Left colon (tissue), 2 donors: ENCODE data around the gene RAPGEF4. TPM values are rescaled to one million over a fixed set of nuclear protein-coding genes. Genes with fewer than 3 reads are reported as not detected.
A peak's percentile ranks its signal among the peaks of the same experiment; 100 is the strongest.

Experiments used
- ATAC-seq: fragments of 200-7000 bp; cut with Tn5 transposase; one replicate; pipeline ENCODE4 v1.9.1; 2020; ENCODE audit warnings: mild to moderate bottlenecking, moderate library complexity
- DNase-seq, 2 donors: peaks; one replicate each; pipeline ENCODE4 v3.0.0-alpha.2; 2020
- intact Hi-C, 2 donors: fragments of 100-400 bp; cut with DNase I in 1 of 2; cut with micrococcal nuclease in 1 of 2; formaldehyde crosslinking; loops; one replicate each; pipeline versions ENCODE4 v1.11.2 to v1.14.0; 2022; cut with DNase I, micrococcal nuclease
- total RNA-seq, 2 donors: library from RNA; stranded (reverse); fragmentation: NEBNext Ultra II Directional; extraction: Animal tissue kit (Norgen Biotek cat#: 25700); gene quantifications; one replicate each; pipeline ENCODE4 v1.2.1, GENCODE V29; 2021
- donor health status: DM: no; HTN: no; CAD: no.
- donor health status: DM: yes; HTN: yes; CAD: no.

RAPGEF4 gene
- total RNA-seq, 2 donors from 2014 or later: 1.2 to 2.3 TPM

DNA sequence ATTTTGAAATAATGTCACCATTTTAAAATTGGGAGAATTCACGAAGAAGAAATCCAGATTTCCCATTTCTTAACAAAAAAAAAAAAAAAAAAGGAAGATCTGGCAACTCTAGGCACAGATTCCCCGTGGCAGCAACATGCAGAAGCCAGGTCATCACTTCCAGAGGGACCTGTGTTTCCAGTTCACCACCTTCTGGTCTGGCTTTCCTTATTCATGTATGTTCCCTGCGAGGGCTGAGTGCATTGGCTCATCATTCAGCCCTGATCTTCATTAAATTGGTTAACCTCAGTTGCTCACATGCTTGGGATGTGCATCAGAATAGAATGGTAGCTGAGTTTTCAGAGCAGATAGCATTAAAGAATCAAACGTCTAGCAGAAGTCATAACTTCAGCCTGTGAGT, 315.0 kb downstream of the RAPGEF4 start:
- intact Hi-C loops: no loop called here
- ATAC-seq: no peak
- no peak for DNase-seq

DNA sequence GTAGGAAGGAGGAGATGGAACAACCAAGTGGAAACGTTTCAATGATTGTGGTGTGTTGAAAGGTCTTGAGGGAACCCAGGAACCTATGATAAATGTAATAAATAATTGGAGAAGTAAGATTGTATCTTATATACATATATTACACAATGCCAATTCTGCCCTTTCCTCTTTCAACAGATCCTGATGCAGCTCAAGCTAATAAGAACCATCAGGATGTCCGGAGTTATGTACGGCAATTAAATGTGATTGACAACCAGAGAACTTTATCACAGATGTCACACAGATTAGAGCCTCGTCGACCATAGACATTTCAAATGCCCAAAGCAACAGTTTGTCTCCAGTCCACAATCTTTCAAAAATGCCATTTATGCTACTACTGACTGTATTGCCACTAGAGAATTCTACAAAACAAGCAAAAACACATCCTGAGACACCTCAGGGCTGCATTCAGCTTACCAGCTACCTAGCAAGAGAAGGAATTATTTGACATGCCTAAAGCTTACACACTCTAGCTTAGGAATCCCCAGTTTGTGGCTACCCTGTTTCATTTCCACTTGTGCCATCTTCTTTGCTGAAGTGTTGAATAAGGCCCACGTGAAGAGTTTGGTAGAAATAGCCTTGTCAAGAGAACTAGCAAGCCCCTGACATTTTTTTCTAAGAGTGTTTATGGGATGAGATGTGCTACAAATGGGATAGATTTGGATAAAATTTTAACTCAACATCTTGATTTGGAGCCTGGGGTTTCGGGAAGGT, 316.0 kb downstream of the RAPGEF4 start:
- no peak for ATAC-seq
- intact Hi-C loops: no loop called here
- no peak for DNase-seq

DNA sequence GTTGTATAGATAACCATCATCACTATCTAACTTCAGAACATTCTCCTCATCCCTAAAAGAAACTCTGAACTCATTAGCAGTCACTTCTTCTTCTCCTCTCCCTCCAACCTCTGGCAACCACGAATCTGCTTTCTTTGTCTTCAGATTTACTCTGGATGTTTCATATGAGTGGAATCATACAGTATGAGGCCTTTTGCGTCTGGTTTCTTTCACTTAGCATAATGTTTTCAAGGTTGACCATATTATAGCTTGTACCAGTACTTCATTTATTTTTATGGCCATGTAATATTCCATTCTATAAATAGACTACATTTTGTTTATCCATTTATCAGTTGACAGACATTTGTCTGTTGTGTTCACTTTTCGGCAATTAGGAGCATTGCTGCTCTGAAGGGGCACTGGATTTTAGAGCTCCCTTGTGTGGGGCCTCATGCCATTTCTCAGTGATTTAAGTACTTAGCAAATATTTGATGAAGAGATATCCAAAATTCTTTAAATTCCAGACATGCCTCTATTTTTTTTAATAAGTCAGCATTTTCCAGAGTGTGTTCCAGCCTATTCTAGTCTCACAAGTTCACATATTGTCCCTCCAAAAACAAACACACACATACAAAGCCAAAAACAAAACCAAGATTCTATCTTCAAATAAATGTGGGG, 317.5 kb downstream of the RAPGEF4 start:
- ATAC-seq (no peak), DNase-seq (no peak)
- intact Hi-C loops: no loop called here

DNA sequence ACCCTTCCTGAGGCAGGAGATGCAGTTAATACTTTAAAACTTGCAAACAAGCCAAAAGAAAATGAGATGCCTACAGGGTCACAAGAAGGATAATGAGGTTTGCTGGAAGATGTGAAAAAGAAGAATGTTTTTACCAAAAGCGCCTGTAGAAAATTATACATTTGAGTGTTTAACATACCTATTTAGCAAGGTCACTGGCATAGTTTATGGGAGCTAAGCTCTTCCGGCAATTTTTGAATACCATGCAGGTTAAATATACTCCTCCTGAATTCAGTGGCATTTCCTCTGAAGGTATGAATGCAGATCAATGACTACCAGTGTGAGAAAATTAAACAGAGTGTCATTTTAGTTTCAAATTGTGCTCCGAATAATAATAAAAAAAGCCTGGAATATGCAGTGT, 318.8 kb downstream of the RAPGEF4 start:
- intact Hi-C loops: no loop called here
- DNase-seq: no peak
- ATAC-seq: no peak

DNA sequence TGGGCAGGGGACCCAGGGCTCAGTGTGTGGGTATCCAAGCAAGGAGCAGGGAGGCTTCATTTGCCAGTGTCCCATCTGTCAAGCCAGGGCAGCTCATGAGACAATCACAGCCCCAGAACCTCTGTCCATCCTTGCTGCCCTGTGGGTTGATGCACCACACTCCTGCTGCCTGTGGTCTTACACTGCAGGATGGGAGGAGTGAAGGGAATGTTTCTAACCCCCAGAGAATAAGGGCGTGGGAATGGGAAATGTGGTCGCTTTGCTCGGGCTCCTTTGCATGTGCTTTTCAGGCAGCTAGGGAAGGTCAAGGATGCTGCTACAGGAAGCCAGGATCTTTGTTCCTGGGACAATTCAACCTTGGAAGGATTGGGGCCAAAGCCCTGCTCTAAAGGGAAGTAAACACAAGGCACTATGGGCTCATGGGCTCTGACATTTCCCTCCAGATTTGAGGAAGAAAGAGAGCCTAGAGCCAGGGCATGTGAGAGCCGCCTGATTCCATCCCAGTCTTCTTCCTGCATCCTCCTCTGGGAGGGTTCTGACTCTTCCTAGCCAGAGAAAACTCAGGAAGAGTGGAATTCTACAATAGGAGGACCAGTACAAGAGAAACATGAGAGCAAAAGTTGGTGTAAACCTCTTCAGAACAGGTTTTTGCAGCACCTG, 321.2 kb downstream of the RAPGEF4 start:
- DNase-seq (no peak), ATAC-seq (no peak)
- intact Hi-C loops: no loop called here

DNA sequence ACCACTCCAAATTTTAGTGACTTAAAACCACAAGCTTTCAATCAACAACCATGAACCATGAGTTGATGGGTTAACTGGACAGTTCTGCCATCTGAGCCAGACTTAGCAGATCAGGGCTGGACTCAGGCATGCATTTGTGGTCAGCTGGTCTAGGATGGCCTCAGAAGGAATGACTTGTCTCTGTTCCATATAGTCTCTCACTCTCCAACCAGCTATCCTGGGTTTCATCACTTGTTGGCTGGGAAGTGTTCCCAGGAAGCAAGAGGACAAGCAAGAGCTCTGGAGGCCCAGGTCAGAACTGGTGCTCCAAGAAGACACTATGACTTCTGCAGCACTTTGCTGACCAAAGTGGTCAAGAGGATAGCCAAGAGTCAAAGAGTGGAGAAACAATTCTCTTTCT, 322.5 kb downstream of the RAPGEF4 start:
- intact Hi-C loops: no loop called here
- no peak for DNase-seq
- no peak for ATAC-seq

DNA sequence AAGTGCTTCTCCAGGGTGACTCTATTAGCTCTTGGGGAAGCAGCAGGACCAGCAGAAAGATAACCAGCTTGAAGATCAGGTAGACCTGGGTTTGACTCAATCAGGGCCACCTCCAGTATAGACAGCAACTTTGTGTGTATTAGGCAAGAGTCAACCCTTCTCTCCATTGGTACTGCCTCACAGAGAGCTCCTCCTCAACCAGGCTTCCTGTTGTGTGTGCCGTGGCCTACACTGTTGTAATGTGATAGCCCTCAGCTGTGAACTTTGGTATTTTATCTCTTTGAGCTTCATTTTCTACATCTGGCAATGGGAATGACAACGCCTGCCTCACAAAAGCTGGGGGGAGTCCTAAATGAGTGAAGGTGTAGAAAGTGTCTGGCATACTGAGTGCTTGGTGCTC, 323.0 kb downstream of the RAPGEF4 start:
- intact Hi-C loops: no loop called here
- DNase-seq: no peak
- no peak for ATAC-seq

DNA sequence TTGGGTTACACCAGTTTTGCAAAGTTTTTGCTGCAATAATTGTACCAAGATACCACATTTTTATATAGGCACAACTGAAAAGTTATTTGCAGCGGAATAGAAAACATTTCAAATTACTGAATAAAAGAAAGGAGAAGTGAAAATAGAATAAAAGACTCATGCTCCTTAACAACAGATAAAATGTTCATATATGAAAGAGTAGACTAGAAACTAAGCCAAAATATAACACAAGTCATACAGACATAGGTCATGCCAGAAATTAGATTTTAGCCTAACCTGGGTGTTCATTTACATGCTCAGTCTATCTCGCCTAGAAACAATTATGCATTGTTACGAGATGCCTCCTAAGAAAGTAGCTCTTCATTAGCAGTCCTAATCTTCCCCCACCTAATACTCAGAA, 323.6 kb downstream of the RAPGEF4 start:
- ATAC-seq (no peak), DNase-seq (no peak)
- intact Hi-C loops: no loop called here

DNA sequence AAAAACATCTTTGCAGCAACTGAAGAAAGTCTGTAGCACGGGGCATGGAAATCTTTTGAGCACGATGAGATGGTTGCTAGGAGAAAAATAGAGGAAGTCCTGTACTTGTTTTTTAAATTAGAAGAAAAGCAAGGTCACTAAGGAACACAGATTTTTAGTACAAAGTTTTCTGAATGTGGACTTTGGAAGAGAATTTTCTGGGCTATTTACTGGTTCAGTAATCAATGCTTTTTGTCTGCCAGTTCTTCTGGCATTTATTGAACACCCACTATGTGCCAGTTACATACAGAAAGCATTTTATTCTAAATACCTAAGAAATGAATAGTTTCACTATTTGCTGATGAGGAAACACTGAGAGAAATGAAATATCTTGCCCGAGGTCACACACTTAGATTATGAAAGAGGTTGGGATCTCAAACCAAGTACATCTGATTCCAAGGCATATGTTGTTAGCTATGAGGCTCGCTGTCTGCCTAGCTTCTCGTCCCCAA, 324.4 kb downstream of the RAPGEF4 start:
- DNase-seq: no peak
- ATAC-seq: no peak
- intact Hi-C loops: no loop called here

DNA sequence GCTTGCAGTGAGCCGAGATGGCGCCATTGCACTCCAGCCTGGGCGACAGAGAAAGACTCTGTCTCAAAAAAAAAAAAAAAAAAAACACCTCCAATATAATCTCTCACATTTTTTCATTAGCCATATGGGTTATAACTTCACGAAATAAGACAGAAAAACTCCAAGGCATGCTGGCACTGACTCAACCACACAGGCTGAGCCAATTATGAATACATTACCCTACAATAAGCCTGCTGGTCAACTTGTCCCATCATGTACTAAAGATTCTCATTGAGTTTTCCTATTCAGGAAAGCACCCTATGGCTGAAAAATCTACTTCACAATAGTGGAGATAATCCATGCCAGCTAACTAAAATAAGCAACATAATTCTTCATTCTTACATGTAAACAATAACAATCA, 327.2 kb downstream of the RAPGEF4 start:
- no peak for DNase-seq
- intact Hi-C loops: no loop called here
- ATAC-seq: no peak

DNA sequence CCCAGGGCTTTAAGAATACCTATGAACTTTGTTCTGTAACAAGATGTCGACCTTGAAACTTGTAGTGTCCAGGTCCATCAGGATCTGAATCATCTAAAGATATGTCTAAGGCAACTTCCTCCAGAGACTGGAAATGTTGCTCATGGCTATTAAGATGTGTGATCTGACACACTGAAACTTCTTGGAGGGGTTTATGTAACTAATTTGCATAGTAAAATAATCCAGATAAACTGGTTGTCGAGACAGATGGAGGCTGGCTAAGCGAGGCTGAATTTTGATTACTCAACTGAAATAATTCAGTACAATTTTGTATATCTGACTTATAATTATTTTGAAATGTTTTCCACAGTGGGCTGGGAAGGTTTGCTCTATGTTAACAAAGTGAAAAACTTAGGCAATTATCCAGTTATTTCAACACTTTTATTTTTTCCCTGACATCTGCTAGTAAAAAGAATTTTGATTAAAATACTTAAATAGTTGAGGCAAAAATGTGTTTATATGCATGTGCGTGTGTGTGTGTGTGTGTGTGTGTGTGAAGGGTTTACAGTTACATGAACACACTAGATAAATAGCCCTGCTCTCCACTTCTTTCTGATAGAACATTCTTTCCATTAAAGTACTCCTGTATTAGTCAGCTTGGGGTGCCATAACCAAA, 328.6 kb downstream of the RAPGEF4 start:
- DNase-seq (no peak), ATAC-seq (no peak)
- intact Hi-C loops: no loop called here

DNA sequence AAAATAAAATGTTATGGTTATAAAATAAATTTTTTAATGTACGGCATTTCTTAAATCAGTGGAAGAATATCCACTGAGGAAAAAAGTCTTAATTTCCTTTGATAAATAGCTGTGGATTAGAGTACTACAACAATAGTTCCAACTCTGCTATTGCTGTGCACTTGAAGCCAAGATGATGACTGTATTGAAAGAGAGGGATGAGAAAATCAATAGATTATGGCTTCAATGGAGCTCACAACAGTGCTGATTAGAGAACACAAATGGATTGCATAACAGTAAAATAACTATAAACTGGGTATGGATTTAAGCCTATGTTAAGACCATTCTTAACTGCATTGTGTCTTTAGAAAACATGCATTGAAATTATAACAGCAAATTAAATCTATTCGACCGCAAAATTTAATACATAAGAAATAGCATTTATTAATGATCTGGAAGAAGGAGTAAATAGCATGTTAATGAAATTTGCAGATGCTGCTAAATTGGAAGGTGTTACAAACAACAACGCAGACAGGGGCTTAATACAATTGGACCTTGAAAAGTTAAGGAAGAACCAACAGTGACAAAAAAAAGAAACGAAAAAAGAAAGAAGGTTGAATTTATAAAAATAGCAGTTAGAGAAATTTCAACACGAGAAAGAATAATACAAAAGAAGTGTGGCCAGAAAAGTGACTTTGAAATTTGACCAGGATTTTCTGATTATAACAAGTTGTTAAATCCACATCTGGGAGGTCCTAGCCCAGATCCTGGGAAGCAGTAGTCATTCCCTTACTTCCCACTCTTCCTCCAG, 331.4 kb downstream of the RAPGEF4 start:
- no peak for ATAC-seq
- DNase-seq: no peak
- intact Hi-C loops: no loop called here

DNA sequence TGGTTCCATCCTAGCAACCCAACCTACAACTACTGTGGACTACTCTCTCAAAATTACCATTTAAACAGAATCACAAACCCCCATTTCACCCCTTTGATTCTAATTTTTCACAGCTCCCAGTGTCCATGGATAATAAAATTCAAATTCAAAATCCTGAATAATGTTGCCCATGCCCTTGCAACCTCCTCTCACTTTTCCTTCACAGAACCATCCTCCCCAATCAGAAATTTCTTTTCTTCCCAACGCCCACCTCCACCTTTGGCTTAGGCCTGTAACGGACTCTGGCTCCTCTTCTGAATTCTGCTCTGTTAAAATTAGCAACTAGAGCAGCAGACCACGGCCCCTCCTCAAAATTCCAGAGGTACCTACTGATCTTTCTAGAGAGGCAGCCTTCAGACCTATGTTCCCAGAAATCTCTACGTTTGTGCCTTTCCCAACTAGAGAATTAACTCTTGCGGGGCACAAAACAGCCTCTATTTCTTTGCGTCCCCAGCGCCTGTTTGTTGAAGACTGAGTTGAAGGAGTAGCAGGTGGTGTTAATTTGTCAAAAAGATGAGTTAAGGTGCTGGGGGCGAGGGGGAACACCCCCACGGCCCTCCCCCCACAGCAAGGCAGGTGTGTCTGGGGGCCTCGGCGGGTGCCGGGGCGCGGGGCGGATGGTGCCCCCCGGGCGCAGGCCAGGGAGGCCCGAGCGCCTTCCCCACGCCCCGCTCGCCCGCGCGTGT, 339.6 kb downstream of the RAPGEF4 start:
- DNase-seq: no peak
- no peak for ATAC-seq
- intact Hi-C loops: no loop called here

DNA sequence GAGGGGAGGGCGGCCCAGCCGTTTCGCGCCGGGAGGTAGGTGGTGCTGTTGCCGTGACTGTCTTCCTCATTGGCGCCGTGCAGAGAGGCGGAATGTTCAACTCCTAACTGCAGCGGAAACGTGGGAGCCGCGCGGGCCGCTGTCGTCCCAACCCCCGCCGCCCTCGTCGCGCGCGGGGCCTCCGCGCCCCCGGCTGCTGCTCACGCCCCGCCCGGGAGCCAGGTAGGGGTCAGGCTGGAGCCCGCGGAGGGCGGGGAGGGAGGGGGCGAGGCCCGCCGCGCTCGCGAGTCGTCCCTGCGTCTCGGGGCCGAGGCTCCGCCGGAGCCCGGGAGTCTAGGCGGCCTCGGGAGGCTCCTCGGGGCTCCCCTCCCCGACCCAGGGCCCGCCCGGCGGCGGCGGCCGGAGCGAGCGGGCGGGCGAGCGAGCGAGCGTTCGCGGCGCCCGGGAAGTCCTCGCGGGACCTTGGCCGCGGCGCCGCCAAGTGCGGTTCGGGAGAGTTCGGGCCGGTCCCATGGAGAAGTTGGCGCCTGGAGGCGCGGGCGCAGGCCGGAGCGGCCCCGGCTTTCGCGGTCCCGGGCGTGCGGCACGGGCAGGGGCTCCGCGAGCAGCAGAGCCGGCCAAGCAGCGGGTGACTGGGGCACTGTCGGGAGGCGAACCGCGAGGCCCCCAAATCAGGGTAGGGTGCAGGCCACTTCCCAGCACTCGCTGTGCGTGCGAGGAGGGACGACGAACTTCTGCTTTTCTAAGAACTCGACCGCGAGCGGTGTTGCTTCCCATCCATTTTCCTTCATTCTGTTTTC, 340.3 kb downstream of the RAPGEF4 start, which contains the start of gene MAP3K20:
Gene MAP3K20, plus strand, starts transcription at position 66 of the 800 bp plus-strand sequence. CDS start 15,186 bp downstream, outside the sequence.
- DNase-seq (peak; percentile 75), ATAC-seq (peak; percentile 88)
- intact Hi-C loops: no loop called here

DNA sequence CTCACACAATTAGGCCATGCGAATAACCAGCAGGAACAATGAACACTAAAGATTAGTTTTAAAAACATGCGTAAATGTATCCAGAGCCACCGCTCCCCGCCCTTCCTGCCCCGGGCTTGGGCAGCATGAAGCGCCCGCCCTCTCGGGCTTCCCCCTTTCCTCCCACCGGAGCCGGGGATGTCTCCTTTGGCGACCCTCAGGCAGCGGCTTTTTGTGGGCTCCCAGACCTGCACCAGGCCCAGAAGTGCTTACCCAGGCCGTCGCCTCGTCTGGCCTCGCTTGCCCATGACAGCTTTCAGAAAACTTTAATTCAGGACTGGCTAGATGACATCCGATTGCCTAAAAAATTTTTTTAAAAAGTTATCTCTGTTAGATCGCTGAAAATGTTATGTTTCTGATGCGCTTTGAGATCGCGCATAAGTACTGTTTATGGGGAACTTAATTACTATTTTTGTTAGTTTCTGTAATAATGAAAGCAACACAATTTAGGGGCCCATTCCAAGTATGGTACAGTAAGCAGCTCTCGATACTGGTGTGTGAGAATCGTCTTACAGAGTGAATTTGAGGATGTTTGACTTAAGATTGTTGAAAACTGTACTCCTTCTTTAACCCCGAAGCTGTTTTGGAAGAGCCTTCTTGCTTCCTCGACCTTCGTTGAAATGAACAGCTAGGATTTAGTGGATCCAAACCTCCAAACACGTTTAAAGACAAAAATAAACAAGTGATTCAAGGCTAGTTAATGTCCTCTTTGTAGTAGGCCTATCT, 341.1 kb downstream of the RAPGEF4 start:
- intact Hi-C loops: no loop called here
- ATAC-seq: peak; percentile 42
- DNase-seq: peak; percentile 31 to 55

DNA sequence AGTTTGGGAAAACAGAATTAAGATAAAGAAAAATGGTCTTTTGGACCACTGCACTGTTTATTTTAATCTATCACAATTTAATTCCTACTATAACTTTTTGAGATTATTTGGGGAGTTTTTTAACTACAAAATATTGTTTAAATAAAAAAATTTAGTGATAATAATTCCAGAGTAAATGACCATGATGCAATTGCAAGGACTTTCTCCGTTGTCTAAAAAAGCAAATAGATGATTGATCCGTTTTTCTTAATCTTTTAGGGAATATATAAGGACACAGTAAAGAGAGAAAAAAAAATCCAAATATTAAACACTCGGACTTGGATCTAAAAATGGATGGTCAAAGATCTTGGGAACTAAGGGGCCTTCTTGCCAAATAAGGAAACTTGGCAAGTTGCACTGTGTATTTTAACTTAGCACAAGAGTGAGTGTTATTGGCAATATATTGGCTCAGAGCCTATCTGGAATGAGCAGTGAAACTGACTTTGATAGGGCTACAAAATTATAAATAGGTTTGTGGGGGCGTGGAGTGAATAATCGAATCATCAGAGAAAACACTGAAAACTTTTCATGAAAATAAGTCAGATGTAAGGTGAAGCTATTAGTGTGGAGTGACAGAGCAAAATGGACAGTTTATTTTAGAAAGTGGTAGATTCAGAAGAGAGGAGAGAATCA, 342.0 kb downstream of the RAPGEF4 start:
- intact Hi-C loops: no loop called here
- DNase-seq (no peak), ATAC-seq (no peak)
